Esophagus squamous epithelium (tissue), 5 donors: ENCODE results near the gene SLC39A13. TPM values are rescaled to one million over a fixed set of nuclear protein-coding genes. Genes with fewer than 3 reads are reported as not detected.

ENCODE experiments used
- DNase-seq: peaks from one replicate; lab custom pipeline; 2025; lab: John Stamatoyannopoulos, UW
- H3K27ac ChIP-seq, 4 donors: fragments of 200-600 bp; sonication (generic); one replicate each; pipeline ENCODE4 v1.5.1; 2016 to 2019; ENCODE audit warnings: mild to moderate bottlenecking in 1 of 4
- H3K27me3 ChIP-seq, 4 donors: fragments of 200-600 bp; sonication (generic); 1 replicate in 3 of 4; 2 replicates in 1 of 4; pipeline versions ENCODE4 v1.5.1 to v1.6.0; 2017 to 2021; ENCODE audit warnings: antibody characterized with exemption in 1 of 4
- H3K36me3 ChIP-seq, 3 donors: fragments of 200-600 bp; sonication (generic); one replicate each; pipeline ENCODE4 v1.5.1; 2016 to 2019
- H3K4me1 ChIP-seq, 3 donors: fragments of 200-600 bp; sonication (generic); one replicate each; pipeline ENCODE4 v1.5.1; 2017 to 2019
- H3K4me3 ChIP-seq, 4 donors: fragments of 200-600 bp; sonication (generic); 1 replicate in 3 of 4; 2 replicates in 1 of 4; pipeline ENCODE4 v1.5.1; 2016 to 2019; ENCODE audit warnings: mild to moderate bottlenecking in 2 of 4, moderate library complexity in 1 of 4
- H3K9me3 ChIP-seq, 3 donors: fragments of 200-600 bp; sonication (generic); one replicate each; pipeline ENCODE4 v1.5.1; 2016 to 2019
- CTCF ChIP-seq, 6 experiments: fragments of 450-650 bp in 4 of 6; fragments of 200-600 bp in 2 of 6; sonication (generic) in 2 of 6; IDR thresholded peaks; one replicate each; pipeline ENCODE4 v1.5.1; 2016 to 2019; ENCODE audit warnings: antibody characterized with exemption in 6 of 6, mild to moderate bottlenecking in 4 of 6, moderate library complexity in 4 of 6
- POLR2A ChIP-seq, 4 donors: fragments of 450-650 bp; IDR thresholded peaks; one replicate each; pipeline ENCODE4 v1.6.1; 2017; ENCODE audit warnings: antibody characterized with exemption in 4 of 4, mild to moderate bottlenecking in 4 of 4, moderate library complexity in 3 of 4
- WGBS, 2 donors: methylation state at CpG; one replicate each; pipeline ENCODE4 v1.1.5; 2018; 5-methylcytosine and 5-hydroxymethylcytosine counted together
- intact Hi-C: fragments of 100-400 bp; cut with DNase I; formaldehyde crosslinking; loops from one replicate; pipeline ENCODE4 v1.15.0; 2022
- total RNA-seq, 4 donors: library from RNA; depleted of rRNA; stranded (reverse); fragments of >200 nt; gene quantifications; one replicate each; pipeline ENCODE4 v1.1.0, GENCODE V29; 2016
- donor health status: DM: yes; HTN: yes; CAD: no.

Gene SLC39A13
- 10 to 100 TPM; 10.9 to 44.3 (median 13.8) TPM for total RNA-seq

- H3K4me1 ChIP-seq = peaks cover 29 to 53% (median 37%) of the 10 kb centered on the region in 3 donors
- peaks cover 0 to 19% (median 8%) of the 10 kb centered on the region in 3 donors for H3K36me3 ChIP-seq
- H3K27me3 ChIP-seq = no peaks in the 10 kb centered on the region
- H3K27ac ChIP-seq = peak within 1 kb of the TSS; percentile 91 to 97 (median 94)
- no peaks in the 10 kb centered on the region for H3K9me3 ChIP-seq
- WGBS, 2 donors = 6 to 11% methylated on average over 2 to 4 of the region's 70 CpGs
- peak within 1 kb of the TSS; percentile 32 to 84 (median 64) for H3K4me3 ChIP-seq
- peak in 3 of 4 donors; percentile 57 to 89 (median 82) for TF ChIP-seq POLR2A (IDR thresholded peaks at IDR 0.05)
- TF ChIP-seq CTCF (IDR thresholded peaks at IDR 0.05) = peak; percentile 73 to 97 (median 94)
- intact Hi-C loops = loop anchor here (5.0 kb wide), 1 partner anchor 36 kb away; no protein-coding TSS in a partner anchor
- peak; percentile 89 for DNase-seq
These were observed at the start of gene SLC39A13 for GRCh38 chr11:47407746-47408590. SLC39A13 (plus strand) TSS chr11:47408590; CDS start chr11:47410095, 1,505 bp downstream.

- intact Hi-C loops = loop anchor here (10.0 kb wide), 1 partner anchor 184 kb away; the partner anchor contains the start of gene ARFGAP2
- H3K4me3 ChIP-seq = no peak overlapping the region
- no peaks in the 10 kb centered on the region for H3K36me3 ChIP-seq
- DNase-seq = no peak
- peaks cover 3 to 14% (median 4%) of the 10 kb centered on the region in 3 donors for H3K4me1 ChIP-seq
- no peaks in the 10 kb centered on the region for H3K27me3 ChIP-seq
- H3K9me3 ChIP-seq = no peaks in the 10 kb centered on the region
- 76% methylated on average over 14 of the region's 14 CpGs; no CpG with 5 or more reads in 1 of the 2 donors for WGBS, 2 donors
- TF ChIP-seq POLR2A (IDR thresholded peaks at IDR 0.05) (no peak), CTCF (IDR thresholded peaks at IDR 0.05) (no peak)
- no peak overlapping the region for H3K27ac ChIP-seq
These were observed 49.7 kb upstream of the SLC39A13 start for GRCh38 chr11:47358731-47359051.

- H3K9me3 ChIP-seq = no peaks in the 10 kb centered on the region
- H3K4me1 ChIP-seq = peaks cover 3 to 14% (median 4%) of the 10 kb centered on the region in 3 donors
- H3K4me3 ChIP-seq = no peak overlapping the region
- DNase-seq = no peak
- H3K36me3 ChIP-seq = no peaks in the 10 kb centered on the region
- no peak overlapping the region for H3K27ac ChIP-seq
- WGBS, 2 donors = 70 to 82% methylated on average over 3 to 7 of the region's 7 CpGs
- intact Hi-C loops = loop anchor here (10.0 kb wide), 1 partner anchor 184 kb away; the partner anchor contains the start of gene ARFGAP2
- TF ChIP-seq POLR2A (IDR thresholded peaks at IDR 0.05) (no peak), CTCF (IDR thresholded peaks at IDR 0.05) (no peak)
- no peaks in the 10 kb centered on the region for H3K27me3 ChIP-seq
These were observed 49.2 kb upstream of the SLC39A13 start for GRCh38 chr11:47359162-47359561.

- no peak overlapping the region for H3K4me3 ChIP-seq
- H3K36me3 ChIP-seq = no peaks in the 10 kb centered on the region
- TF ChIP-seq CTCF (IDR thresholded peaks at IDR 0.05) (no peak), POLR2A (IDR thresholded peaks at IDR 0.05) (no peak)
- H3K9me3 ChIP-seq = no peaks in the 10 kb centered on the region
- no peaks in the 10 kb centered on the region for H3K27me3 ChIP-seq
- peaks cover 3 to 13% (median 4%) of the 10 kb centered on the region in 3 donors for H3K4me1 ChIP-seq
- intact Hi-C loops = loop anchor here (10.0 kb wide), 1 partner anchor 185 kb away; the partner anchor contains the start of gene ARFGAP2
- 61 to 82% methylated on average over 11 of the region's 17 CpGs for WGBS, 2 donors
- H3K27ac ChIP-seq = no peak overlapping the region
- DNase-seq = no peak
These were observed 48.8 kb upstream of the SLC39A13 start for GRCh38 chr11:47359586-47359985.

GRCh38 chr11:47360341-47360740, 48.0 kb upstream of the SLC39A13 start:
- intact Hi-C loops = no loop called here
- Histone ChIP-seq H3K9me3 (no peaks in the 10 kb centered on the region), H3K4me1 (peaks cover 0 to 5% (median 0%) of the 10 kb centered on the region in 3 donors), H3K27ac (no peak overlapping the region), H3K36me3 (no peaks in the 10 kb centered on the region), H3K4me3 (no peak overlapping the region), H3K27me3 (no peaks in the 10 kb centered on the region)
- no peak for DNase-seq
- WGBS, 2 donors = 89 to 94% methylated on average over 7 to 12 of the region's 15 CpGs
- no peak for TF ChIP-seq CTCF (IDR thresholded peaks at IDR 0.05)
- no peak for TF ChIP-seq POLR2A (IDR thresholded peaks at IDR 0.05)
